ENCODE data around the gene PXMP2. TPM values are rescaled to one million over a fixed set of nuclear protein-coding genes. Genes with fewer than 3 reads are reported as not detected.

Gene PXMP2
- total RNA-seq, 1 donor from 2014 or later, result 38.5 TPM

DNA sequence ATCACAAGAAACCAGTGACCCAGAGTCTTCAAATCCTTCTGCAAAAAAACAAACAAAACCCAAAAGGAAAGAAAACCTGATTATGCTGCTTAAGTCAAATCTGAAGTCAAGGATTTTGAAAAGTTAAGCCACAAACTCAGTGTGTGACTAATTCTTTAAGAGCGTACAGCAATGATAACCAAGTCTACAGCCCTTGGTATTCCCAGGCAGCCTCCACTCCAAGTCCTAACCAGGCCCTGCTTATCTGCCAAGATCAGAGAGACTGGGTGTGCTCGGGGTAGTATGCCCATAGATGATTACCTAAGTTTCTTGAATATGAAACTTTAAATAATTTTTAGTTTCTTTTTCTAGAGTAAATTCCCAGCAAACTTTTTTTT lies 36.4 kb downstream of the PXMP2 start:
- Mint-ChIP-seq H3K27me3 (no peaks in the 10 kb centered on the region), H3K9me3 (no peaks in the 10 kb centered on the region), H3K4me1 (ENCODE audit: unreplicated experiment) (no peaks in the 10 kb centered on the region), H3K4me3 (no peak overlapping the region), H3K27ac (no peak overlapping the region), H3K36me3 (peaks cover 12% of the 10 kb centered on the region)
- DNase-seq (ENCODE audit: extremely low spot score, unreplicated experiment), result no peak
- TF ChIP-seq, protein P1, sequence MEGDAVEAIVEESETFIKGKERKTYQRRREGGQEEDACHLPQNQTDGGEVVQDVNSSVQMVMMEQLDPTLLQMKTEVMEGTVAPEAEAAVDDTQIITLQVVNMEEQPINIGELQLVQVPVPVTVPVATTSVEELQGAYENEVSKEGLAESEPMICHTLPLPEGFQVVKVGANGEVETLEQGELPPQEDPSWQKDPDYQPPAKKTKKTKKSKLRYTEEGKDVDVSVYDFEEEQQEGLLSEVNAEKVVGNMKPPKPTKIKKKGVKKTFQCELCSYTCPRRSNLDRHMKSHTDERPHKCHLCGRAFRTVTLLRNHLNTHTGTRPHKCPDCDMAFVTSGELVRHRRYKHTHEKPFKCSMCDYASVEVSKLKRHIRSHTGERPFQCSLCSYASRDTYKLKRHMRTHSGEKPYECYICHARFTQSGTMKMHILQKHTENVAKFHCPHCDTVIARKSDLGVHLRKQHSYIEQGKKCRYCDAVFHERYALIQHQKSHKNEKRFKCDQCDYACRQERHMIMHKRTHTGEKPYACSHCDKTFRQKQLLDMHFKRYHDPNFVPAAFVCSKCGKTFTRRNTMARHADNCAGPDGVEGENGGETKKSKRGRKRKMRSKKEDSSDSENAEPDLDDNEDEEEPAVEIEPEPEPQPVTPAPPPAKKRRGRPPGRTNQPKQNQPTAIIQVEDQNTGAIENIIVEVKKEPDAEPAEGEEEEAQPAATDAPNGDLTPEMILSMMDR (conservative IDR thresholded peaks at IDR 0.05), result no peak

DNA sequence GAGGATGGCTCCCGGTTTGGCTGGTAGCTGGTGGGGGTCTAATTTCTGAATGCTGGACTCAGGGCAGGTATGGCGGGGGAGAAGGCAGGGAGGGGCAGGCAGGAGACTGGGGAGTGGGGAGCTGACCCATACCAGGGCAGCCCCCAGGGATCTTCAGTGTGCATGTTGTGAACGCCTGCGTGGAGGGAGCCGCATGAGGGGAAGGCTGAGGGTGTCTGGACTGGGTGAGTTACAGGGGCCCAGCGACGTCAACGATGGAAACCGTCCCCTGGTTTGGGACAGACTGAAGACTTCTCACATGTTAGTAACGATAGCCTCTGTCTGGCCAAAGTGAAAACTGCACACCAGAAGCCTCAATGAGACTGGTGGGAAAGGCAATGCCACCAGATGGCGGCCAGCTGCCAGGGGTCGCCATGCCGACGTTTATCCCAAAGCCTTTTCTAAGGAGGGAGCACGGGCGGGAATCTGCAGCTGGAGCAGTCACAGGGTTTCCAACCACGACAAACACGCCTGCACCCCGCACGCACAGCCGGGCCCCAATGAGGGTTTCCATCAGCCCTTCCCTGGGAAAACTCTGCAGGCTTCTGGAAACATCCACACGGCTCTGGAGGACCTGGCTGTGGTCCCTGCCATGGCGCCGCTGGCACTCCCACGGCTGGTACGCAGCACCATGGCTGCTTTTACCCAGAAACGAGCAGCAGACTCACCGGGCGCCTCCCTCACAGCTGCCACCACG lies 37.3 kb downstream of the PXMP2 start:
- no peaks in the 10 kb centered on the region for H3K9me3 Mint-ChIP-seq
- H3K27me3 Mint-ChIP-seq, result no peaks in the 10 kb centered on the region
- H3K4me1 Mint-ChIP-seq (ENCODE audit: unreplicated experiment), result peaks cover 1% of the 10 kb centered on the region
- TF ChIP-seq, protein P1 (conservative IDR thresholded peaks at IDR 0.05), result no peak
- DNase-seq (ENCODE audit: extremely low spot score, unreplicated experiment), result no peak
- H3K4me3 Mint-ChIP-seq, result no peak overlapping the region
- H3K27ac Mint-ChIP-seq, result no peak overlapping the region
- H3K36me3 Mint-ChIP-seq, result peaks cover 16% of the 10 kb centered on the region

DNA sequence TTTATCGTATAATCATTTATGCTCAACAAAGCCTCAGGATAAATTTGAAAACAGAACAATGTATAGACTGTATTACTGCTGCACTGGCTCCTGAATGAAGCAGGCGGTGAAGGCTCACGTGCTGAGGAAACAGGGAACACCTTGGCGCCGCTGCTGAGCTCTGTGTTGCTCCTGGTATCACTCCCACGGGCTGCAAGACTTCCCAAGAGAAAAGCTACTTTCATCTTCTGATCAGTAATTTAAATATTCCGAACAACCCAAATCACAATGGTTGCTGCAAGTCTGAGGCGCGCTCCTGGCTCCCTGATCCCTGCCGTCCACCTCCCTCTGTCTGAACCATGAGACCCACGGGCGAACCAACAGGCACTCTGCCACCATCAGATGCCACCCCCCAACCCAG lies 39.0 kb downstream of the PXMP2 start:
- Mint-ChIP-seq H3K27ac (no peak overlapping the region), H3K9me3 (no peaks in the 10 kb centered on the region), H3K36me3 (peaks cover 29% of the 10 kb centered on the region), H3K27me3 (no peaks in the 10 kb centered on the region), H3K4me3 (no peak overlapping the region), H3K4me1 (ENCODE audit: unreplicated experiment) (peaks cover 7% of the 10 kb centered on the region)
- no peak for DNase-seq (ENCODE audit: extremely low spot score, unreplicated experiment)
- TF ChIP-seq, protein P1 (conservative IDR thresholded peaks at IDR 0.05), result no peak

DNA sequence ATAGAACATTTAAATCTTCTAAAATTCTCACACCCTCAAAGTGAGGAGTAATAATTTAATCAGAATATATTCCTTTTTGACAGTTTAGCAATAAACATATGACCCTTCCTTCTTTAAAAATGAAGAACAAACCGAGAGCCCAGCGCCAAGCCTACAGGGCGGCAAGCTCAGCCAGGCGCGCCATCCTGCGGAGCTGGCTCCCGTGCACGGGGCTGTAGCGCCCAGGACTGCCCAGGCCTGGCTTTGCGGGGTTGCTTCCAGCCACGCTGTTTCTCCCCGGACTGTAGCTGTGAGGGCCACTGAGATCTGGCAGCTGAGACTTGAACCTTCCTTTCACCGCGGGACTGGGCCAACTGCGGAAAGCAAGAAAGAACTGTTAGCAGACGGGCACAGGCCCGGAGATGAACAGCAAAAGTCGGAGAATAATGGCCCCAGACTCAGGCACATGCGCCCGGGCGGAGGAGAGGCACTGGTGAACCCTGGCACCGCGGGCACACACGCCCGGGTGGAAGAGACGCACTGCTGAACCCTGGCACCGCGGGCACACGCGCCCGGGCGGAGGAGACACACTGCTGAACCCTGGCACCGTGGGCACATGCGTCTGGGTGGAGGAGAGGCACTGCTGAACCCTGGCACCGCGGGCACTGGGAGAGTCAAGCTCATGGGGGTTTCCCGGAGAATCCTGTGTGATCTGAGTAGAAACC lies 39.9 kb downstream of the PXMP2 start:
- no peaks in the 10 kb centered on the region for H3K9me3 Mint-ChIP-seq
- peaks cover 33% of the 10 kb centered on the region for H3K36me3 Mint-ChIP-seq
- no peak overlapping the region for H3K4me3 Mint-ChIP-seq
- H3K4me1 Mint-ChIP-seq (ENCODE audit: unreplicated experiment), result peaks cover 7% of the 10 kb centered on the region
- no peaks in the 10 kb centered on the region for H3K27me3 Mint-ChIP-seq
- no peak overlapping the region for H3K27ac Mint-ChIP-seq
- TF ChIP-seq, protein P1 (conservative IDR thresholded peaks at IDR 0.05), result no peak
- no peak for DNase-seq (ENCODE audit: extremely low spot score, unreplicated experiment)

DNA sequence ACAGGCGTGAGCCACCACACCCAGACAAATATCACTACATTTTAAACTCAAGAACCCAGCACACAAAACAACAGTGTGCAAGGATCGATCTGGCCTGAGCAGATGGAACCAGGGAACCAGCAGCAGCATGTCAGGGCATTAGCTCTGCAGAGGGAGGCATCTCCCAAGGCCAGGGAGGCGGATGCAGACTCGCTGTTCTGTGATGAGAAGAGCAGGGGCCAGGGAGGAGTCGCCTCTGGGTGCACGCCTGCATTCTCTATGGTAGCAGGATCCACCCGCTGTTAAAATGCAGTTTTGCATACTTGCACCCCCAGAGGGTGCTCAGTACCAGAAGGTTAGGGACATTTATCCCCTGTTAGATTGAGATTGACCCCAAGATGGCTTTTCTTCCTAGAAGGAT lies 41.1 kb downstream of the PXMP2 start:
- H3K36me3 Mint-ChIP-seq, result peaks cover 36% of the 10 kb centered on the region
- peaks cover 7% of the 10 kb centered on the region for H3K4me1 Mint-ChIP-seq (ENCODE audit: unreplicated experiment)
- no peak overlapping the region for H3K27ac Mint-ChIP-seq
- H3K4me3 Mint-ChIP-seq, result no peak overlapping the region
- H3K9me3 Mint-ChIP-seq, result no peaks in the 10 kb centered on the region
- TF ChIP-seq, protein P1 (conservative IDR thresholded peaks at IDR 0.05), result no peak
- no peaks in the 10 kb centered on the region for H3K27me3 Mint-ChIP-seq
- DNase-seq (ENCODE audit: extremely low spot score, unreplicated experiment), result no peak
